HG03378 (cell line): Measurements from ENCODE around the gene GALNS.

Experiments
- ATAC-seq: cut with Tn5 transposase; IDR thresholded peaks from one replicate; pipeline ENCODE4 v1.9.1; 2021; ENCODE audit warnings: mild to moderate bottlenecking, moderate library complexity; ENCODE audit not compliant: unreplicated experiment

Gene GALNS

DNA sequence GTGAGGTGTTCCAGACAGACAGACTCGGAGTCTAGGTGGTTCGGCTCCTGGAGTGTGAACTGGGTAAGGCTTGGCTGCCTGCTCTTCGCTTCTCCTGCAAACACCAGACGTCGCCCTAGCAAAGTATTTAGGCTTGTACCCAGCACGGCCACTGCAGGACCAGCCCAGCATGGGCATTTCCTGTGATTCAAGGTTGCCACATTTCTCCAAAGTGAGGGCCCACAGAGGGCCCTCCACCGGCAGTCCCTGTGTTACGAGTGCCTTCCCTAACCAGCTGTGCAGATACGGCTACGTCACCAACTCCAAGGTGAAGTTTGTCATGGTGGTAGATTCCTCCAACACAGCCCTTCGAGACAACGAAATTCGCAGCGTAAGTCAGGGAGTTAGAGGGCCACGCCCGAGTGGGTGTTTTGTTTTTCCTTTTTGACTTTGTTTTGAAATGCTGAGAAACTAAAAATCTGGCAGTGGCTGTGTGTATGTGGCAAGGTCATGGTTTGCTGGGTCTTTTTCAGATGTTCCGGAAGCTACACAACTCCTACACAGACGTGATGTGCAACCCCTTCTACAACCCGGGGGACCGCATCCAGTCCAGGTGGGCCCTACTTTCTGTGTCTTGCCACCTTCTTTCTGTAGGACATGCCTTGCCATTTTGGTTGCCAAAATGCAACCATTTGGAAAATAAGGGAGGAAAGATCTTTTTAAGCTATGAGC is 2.8 kb upstream of the GALNS start:
- no peak for ATAC-seq

DNA sequence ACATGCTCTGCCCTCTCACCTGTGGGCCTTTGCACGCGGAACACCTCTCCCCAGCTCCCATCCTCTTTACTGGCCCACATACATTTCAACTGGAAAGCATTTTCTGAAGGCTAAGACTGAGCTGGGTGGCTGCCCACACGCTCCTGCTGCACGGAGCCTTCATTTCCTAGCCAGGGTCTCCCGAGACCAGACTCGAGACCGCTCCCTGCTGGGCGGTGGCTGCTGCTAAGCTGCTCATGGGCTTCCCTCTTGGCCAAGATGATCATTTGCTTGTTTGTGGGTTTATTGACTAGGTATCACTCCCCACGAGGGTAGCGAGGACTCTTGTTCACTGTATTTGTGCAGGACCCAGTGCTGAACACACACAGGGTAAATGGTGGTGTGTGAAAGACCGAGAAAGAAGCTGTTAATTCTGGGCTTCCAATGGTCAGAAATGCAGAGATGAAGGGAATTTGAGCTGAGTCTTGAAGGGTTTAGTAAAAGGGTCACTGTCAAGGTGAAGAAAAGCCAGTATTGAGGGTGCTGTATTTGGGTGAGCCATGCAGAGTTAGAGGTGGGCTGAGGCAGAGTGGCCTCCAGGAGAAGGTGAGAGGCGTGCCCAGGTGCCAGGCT is 1.1 kb upstream of the GALNS start:
- ATAC-seq: peak; percentile 44

DNA sequence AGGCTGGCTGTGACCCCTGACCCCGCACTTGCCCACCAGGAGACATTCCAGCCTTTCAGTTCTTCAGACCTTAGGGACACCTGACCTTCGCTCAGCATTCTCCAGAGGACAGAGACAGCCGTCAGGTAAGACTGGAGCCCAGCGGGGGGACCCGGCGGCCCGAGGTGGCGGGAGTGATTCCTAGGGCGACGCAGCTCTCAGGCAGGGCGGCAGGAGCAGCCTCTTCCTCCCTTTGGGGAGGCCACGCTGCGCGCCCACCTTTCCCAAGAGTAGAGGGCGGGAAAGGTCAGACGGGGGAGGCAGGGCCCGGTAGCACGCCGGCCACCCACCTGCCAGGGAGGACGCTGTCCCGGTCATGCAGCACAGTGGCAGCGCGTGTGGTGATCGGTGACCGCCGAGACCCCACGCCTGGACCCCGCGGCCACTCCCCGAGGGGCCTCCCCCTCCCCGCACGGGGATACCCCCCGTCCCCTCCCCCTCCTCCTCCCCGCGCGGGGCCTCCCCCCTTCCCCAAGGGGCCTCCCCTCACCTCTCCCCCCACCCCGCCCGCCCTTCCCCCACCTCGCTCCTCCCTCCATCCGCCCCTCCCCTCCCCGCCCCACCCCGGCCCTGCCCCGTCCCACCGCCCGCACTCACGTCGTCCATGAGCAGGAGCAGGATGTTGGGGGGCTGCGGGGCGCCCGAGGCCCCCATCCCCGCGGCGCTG is 472 bp downstream of the GALNS start:
- ATAC-seq: peak; percentile 8

- ATAC-seq: no peak
Observed at GRCh38 chr16:88855736-88856121, 1.0 kb downstream of the GALNS start.

DNA sequence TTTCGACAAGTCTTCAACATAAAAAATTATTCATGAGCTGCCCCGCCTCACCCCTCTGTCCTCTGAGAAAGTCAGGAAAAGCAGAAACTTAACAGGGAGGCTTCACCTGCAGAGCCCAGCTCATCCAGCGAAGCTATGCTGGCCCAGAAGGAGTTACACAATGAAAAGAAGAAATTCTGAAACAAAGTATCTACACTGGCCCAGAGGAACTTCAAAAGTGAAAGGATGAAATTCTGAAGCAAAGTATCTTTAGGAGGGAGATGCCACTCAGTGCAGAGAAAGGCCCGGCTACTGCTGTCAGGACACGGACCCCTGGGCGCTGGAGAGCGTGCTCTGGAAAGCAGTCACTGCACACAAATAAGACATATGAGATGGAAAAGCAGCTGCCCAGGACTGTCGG is 1.6 kb downstream of the GALNS start:
- no peak for ATAC-seq

DNA sequence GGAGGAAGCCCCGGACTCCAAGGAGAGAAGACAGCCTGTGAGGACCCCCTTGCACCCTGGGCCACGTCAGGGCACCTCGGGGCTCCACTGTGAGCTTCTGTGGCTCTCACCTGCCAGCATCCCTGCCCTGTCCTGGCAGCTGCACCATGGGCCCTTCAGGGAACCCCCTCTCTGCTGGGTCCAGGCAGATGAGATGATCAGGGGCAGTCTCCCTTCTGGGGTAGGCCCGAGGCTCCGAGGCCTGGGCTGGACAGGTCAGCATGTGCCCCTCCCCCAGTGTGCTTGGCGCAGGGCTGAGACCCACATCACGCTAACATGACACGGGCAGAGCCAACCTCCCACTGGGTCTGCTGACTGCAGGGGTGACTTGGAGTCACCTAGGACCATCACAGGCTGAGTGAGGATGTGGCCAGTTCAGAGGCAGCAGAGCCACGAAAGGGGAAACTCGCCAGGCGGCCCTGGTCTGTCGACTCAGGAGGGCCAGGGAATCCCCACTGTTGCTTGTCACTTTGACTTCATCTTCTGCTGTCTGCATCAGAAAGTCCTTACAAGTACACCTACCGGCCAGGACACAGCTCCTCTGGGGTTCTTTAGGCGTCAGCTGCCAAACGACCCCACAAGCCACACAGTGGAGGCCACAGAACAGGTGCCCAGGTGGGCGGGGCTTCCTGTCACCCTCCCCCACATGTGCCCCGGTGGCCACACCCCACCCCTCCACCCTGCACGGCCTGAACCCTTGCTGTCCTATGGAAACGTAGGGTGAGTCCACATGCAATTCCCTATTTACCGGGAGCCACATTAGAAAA is 2.2 kb downstream of the GALNS start:
- ATAC-seq: no peak

GRCh38 chr16:88853325-88853941 is 3.3 kb downstream of the GALNS start:
- no peak for ATAC-seq

- ATAC-seq: no peak
Observed at GRCh38 chr16:88851616-88852015, 5.1 kb downstream of the GALNS start.

GRCh38 chr16:88850531-88851199 is 6.1 kb downstream of the GALNS start:
- ATAC-seq: no peak

- no peak for ATAC-seq
Observed at GRCh38 chr16:88848557-88848956, 8.2 kb downstream of the GALNS start.

DNA sequence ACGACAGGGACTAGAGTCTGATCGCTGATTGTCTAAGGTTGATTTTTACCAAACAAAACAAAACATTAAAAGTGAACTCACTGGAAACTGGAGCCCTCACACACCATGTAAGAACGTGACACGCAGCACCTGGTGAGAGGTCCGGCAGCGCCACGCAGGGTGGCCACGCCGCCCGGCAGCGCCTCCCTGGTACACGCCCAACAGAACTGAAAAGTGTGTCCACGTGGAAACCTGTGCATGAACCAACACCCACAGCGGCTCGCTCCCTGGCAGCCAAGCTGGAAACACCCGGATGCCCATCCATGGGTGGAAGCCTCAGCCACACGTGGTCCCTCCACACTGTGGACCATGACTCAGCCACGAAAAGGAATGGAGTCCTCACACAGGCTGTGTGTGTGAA is 9.1 kb downstream of the GALNS start:
- no peak for ATAC-seq

DNA sequence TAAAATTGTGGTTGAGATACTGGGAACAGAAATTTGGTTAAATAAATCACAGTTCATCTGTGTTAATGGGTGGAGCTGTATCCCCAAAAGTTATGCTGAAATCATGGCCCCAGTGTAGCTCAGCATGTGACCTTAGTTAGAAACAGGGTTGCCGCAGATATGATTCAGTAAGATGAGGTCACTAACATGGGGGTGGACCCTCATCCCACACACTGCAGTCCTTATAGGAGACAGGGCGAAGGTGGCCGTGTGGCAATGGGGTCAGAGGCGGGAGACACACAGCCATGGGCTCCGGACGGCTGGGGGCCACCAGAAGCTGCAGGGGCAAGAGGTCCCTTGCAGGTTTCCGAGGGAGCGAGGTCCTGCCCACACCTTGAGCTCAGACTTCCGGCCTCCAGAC is 10.7 kb downstream of the GALNS start:
- ATAC-seq: no peak

GRCh38 chr16:88844419-88845036 is 12.2 kb downstream of the GALNS start:
- ATAC-seq: no peak

DNA sequence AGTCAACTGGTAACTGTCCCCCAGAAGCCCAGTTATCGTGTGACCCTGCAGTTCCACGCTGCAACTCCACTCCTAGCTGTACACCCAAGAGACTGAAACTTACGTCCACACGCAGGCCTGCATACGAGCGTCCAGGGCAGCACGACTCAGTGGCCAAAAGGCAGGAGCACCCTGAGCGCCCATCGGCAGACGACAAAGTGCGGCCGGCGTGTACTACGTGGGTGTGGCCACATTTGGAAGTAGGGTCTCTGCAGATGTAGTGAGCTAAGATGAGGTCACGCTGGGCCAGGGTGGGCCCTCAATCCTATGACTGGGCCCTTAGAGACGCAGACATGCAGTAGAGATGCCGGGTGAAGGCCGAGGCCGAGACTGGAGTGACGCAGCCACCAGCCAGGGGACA is 13.5 kb downstream of the GALNS start:
- no peak for ATAC-seq

- no peak for ATAC-seq
Observed at GRCh38 chr16:88842806-88843205, 13.9 kb downstream of the GALNS start.

DNA sequence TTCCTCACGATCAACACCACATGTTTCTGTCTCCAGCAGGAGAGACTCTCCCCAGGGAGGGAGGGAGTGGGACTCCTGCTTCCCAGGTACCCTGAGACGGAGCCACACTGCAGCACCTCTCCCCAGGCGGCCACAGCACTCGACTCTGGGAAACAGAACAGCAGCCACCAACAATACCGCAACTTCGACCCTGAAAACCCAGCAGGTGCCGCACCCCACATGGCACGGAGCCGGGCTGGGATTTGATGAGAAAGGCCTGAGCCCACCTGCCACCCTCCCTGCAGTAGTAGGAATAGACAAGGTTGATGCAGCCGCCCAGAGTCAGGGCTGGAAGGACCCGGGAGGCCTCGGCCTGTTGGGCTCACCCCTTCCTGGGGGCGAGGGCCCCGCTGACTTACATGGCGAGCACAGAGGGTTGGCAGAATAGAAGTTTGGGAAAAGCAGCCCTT is 14.4 kb downstream of the GALNS start:
- ATAC-seq: no peak

- ATAC-seq: no peak
Observed at GRCh38 chr16:88841521-88842307, 15.0 kb downstream of the GALNS start.

GRCh38 chr16:88840600-88841215 is 16.0 kb downstream of the GALNS start:
- ATAC-seq: no peak
